HG03469 (cell line): ENCODE data around the gene CCT6B.
"Not testable (repeated sequence)": the region's sequence is repeated elsewhere in the genome, so short reads cannot be mapped to it uniquely, and the experiment has no call there.

Source experiments
- ATAC-seq: cut with Tn5 transposase; IDR thresholded peaks from one replicate; pipeline ENCODE4 v1.9.1; 2021; ENCODE audit warnings: mild to moderate bottlenecking, moderate library complexity, moderate number of reproducible peaks; ENCODE audit not compliant: unreplicated experiment

Gene CCT6B

GRCh38 chr17:34961093-34961911 lies at the start of gene CCT6B, which contains the start of gene ZNF830:
CCT6B (minus strand) TSS chr17:34961460; CDS start chr17:34961393, 67 bp downstream.
ZNF830 (plus strand) TSS chr17:34961540; CDS start chr17:34961567, 27 bp downstream.
- peak; percentile 75 for ATAC-seq

- no peak for ATAC-seq
These were observed 48.8 kb upstream of the CCT6B start for GRCh38 chr17:35010093-35010492.

GRCh38 chr17:35006961-35007360 lies 45.7 kb upstream of the CCT6B start:
- no peak for ATAC-seq

GRCh38 chr17:35006345-35006744 lies 45.1 kb upstream of the CCT6B start:
- no peak for ATAC-seq

- ATAC-seq: no peak
These were observed 42.5 kb upstream of the CCT6B start for GRCh38 chr17:35003778-35004177.

GRCh38 chr17:35002876-35003551 lies 41.8 kb upstream of the CCT6B start:
- ATAC-seq: no peak

GRCh38 chr17:35001549-35001948 lies 40.3 kb upstream of the CCT6B start:
- no peak for ATAC-seq

- ATAC-seq: not testable (repeated sequence)
These were observed 39.7 kb upstream of the CCT6B start for GRCh38 chr17:35000965-35001364.

GRCh38 chr17:34999456-34999855 lies 38.2 kb upstream of the CCT6B start:
- ATAC-seq: no peak

GRCh38 chr17:34998205-34998604 lies 36.9 kb upstream of the CCT6B start:
- no peak for ATAC-seq

- ATAC-seq: no peak
These were observed 36.1 kb upstream of the CCT6B start for GRCh38 chr17:34997355-34997862.

GRCh38 chr17:34996422-34997285 lies 35.4 kb upstream of the CCT6B start:
- ATAC-seq: no peak

GRCh38 chr17:34993031-34993430 lies 31.8 kb upstream of the CCT6B start:
- ATAC-seq: no peak

GRCh38 chr17:34991606-34992005 lies 30.3 kb upstream of the CCT6B start:
- no peak for ATAC-seq

- ATAC-seq: no peak
These were observed 29.7 kb upstream of the CCT6B start for GRCh38 chr17:34990921-34991365.

GRCh38 chr17:34989473-34989872 lies 28.2 kb upstream of the CCT6B start:
- ATAC-seq: no peak

GRCh38 chr17:34988644-34989043 lies 27.4 kb upstream of the CCT6B start:
- no peak for ATAC-seq

- ATAC-seq: no peak
These were observed 26.0 kb upstream of the CCT6B start for GRCh38 chr17:34987232-34987631.

- ATAC-seq: no peak
These were observed 20.4 kb upstream of the CCT6B start for GRCh38 chr17:34981538-34982241.
